Loucy (cell line): ENCODE measurements around the gene RBMS3.

Experiments used
- H2AFZ ChIP-seq: fragments of 200-600 bp; sonication (generic); 2 replicates; pipeline ENCODE4 v1.6.0; 2016; ENCODE audit warnings: antibody characterized with exemption, mild to moderate bottlenecking, low read length, moderate library complexity
- H3F3A ChIP-seq: fragments of 200-600 bp; 2 replicates; pipeline ENCODE4 v1.6.0; 2016; ENCODE audit warnings: antibody characterized with exemption, low read depth, mild to moderate bottlenecking
- H3K27me3 ChIP-seq: fragments of 200-600 bp; sonication (generic); 2 replicates; pipeline ENCODE4 v1.6.1; 2014; ENCODE audit warnings: low read length, mild to moderate bottlenecking; ENCODE audit not compliant: insufficient read depth, poor library complexity, severe bottlenecking
- H3K36me3 ChIP-seq: fragments of 200-600 bp; sonication (generic); 2 replicates; pipeline ENCODE4 v1.6.1; 2016; ENCODE audit warnings: low read length; ENCODE audit not compliant: insufficient read depth
- H3K4me1 ChIP-seq: fragments of 200-600 bp; sonication (generic); 2 replicates; pipeline ENCODE4 v1.5.1; 2014; ENCODE audit warnings: low read length, mild to moderate bottlenecking; ENCODE audit not compliant: insufficient read depth, poor library complexity, severe bottlenecking
- H3K4me2 ChIP-seq: fragments of 200-600 bp; sonication (generic); 2 replicates; pipeline ENCODE4 v1.6.0; 2014; ENCODE audit warnings: antibody characterized with exemption, low read length, low read depth, mild to moderate bottlenecking; ENCODE audit not compliant: poor library complexity, severe bottlenecking
- H3K4me3 ChIP-seq: fragments of 200-600 bp; sonication (generic); 2 replicates; pipeline ENCODE4 v1.5.1; 2014; ENCODE audit warnings: low read length, mild to moderate bottlenecking, mixed read lengths; ENCODE audit not compliant: poor library complexity, severe bottlenecking
- H3K79me2 ChIP-seq: fragments of 200-600 bp; sonication (generic); 2 replicates; pipeline ENCODE4 v1.6.1; 2014; ENCODE audit warnings: low read length; ENCODE audit not compliant: insufficient read depth
- H3K9ac ChIP-seq: fragments of 200-600 bp; sonication (generic); 2 replicates; pipeline ENCODE4 v1.6.0; 2014; ENCODE audit warnings: mild to moderate bottlenecking, low read depth, low read length, moderate library complexity; ENCODE audit not compliant: poor library complexity, severe bottlenecking
- H3K9me2 ChIP-seq: fragments of 200-600 bp; sonication (generic); replicated peaks from 2 replicates; pipeline ENCODE4 v1.6.1; 2016; ENCODE audit warnings: low read depth, low read length, mixed read lengths
- H3K9me3 ChIP-seq: fragments of 200-600 bp; sonication (generic); 2 replicates; pipeline ENCODE4 v1.6.1; 2014; ENCODE audit warnings: mild to moderate bottlenecking, antibody characterized with exemption, low read length, low read depth; ENCODE audit not compliant: insufficient read depth
- H4K20me1 ChIP-seq: fragments of 200-600 bp; sonication (generic); 2 replicates; pipeline ENCODE4 v1.6.0; 2014; ENCODE audit warnings: antibody characterized with exemption, low read length, mild to moderate bottlenecking; ENCODE audit not compliant: insufficient read depth, poor library complexity, severe bottlenecking
- EZH2phosphoT487 ChIP-seq: fragments of 200-600 bp; IDR thresholded peaks from 2 replicates; pipeline ENCODE4 v1.6.1; 2018; ENCODE audit warnings: antibody characterized with exemption, mild to moderate bottlenecking, moderate library complexity, borderline replicate concordance
- TF ChIP-seq, protein P1 (sequence below): fragments of 200-600 bp; sonication (generic); conservative IDR thresholded peaks from 2 replicates; pipeline ENCODE4 v1.5.1; 2014; ENCODE audit warnings: mild to moderate bottlenecking, antibody characterized with exemption, low read length

RBMS3 gene

DNA sequence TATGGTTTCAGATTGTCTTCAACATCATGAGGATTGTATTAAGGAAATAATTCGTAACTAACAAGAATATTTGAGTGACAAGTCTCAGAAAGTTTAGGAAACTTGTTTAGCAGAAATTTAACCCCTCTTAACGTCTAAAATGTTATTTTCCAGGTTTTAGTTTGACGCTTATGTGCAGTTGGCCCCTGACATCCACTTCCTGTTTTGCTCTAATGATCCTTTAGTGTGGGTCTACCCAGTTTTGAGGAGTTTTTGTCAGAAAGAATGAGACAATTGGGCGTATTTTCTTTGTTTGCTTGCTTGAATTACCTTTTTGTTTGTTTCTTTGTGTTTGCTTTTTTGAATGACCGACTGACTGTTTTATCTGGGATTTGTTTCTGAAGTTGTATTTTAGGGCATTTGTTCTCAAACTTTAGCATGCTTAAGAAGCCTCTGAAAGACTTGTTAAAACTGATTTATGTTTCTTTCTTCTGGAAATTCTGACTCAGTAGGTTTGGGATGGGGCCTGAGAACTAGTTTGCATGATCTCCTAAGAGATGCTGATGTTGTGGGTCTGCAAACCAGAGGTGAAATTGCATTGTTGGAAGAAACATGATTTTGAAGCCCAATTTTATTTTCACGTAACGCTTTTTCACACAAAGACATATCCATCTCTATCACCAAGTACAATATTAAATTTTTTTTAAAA is 20.6 kb downstream of the RBMS3 start:
- TF ChIP-seq, protein P1, sequence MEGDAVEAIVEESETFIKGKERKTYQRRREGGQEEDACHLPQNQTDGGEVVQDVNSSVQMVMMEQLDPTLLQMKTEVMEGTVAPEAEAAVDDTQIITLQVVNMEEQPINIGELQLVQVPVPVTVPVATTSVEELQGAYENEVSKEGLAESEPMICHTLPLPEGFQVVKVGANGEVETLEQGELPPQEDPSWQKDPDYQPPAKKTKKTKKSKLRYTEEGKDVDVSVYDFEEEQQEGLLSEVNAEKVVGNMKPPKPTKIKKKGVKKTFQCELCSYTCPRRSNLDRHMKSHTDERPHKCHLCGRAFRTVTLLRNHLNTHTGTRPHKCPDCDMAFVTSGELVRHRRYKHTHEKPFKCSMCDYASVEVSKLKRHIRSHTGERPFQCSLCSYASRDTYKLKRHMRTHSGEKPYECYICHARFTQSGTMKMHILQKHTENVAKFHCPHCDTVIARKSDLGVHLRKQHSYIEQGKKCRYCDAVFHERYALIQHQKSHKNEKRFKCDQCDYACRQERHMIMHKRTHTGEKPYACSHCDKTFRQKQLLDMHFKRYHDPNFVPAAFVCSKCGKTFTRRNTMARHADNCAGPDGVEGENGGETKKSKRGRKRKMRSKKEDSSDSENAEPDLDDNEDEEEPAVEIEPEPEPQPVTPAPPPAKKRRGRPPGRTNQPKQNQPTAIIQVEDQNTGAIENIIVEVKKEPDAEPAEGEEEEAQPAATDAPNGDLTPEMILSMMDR, result no peak
- TF ChIP-seq EZH2phosphoT487, result no peak
- H3K4me1 ChIP-seq, result no peaks in the 10 kb centered on the region
- H3K4me2 ChIP-seq, result no peak overlapping the region
- no peaks in the 10 kb centered on the region for H3K27me3 ChIP-seq
- H3K36me3 ChIP-seq, result no peaks in the 10 kb centered on the region
- H3F3A ChIP-seq, result no peaks in the 10 kb centered on the region
- H4K20me1 ChIP-seq, result no peaks in the 10 kb centered on the region
- no peak overlapping the region for H3K4me3 ChIP-seq
- H3K9me3 ChIP-seq, result no peaks in the 10 kb centered on the region
- no peak overlapping the region for H2AFZ ChIP-seq
- H3K79me2 ChIP-seq, result no peaks in the 10 kb centered on the region
- H3K9me2 ChIP-seq, result no peaks in the 10 kb centered on the region
- H3K9ac ChIP-seq, result no peak overlapping the region

DNA sequence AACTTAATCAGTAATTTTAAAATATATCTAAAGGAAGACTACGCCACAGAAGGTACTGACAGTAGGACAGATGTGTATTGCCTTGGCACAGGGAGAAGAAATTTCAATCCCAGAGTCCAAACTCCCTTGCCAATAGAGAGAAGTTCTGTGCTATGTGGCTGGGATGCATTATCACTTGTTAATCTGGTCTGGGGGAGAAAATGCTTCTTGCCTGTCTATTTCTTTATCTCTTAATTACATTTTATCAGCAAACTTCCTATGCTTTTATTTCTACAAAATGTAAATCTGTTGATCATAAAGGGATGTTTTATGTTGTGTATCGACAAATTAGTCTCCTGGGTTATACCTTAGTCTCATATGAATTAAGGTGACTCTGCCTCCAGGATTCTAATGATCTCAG is 21.7 kb downstream of the RBMS3 start:
- Histone ChIP-seq H3K4me3 (no peak overlapping the region), H3K4me2 (no peak overlapping the region)

DNA sequence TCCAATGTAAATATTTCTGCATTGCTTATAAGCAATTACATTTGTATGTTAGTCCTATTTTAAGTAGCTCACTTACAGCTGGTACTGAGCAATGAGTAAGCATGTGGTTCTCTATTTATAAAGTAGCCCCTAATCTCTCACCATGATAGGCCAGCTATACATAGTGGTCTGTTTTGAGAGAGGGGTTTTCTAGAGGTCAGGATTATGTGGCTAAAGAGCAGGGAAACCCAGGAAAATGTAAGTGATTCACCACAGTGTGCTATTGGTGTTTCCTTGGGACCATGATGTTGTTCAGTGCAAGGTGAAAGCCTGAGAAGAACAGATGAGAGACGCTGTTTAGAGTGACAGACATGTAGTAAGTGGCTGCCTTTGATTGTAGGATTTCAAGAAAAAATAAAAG is 26.4 kb downstream of the RBMS3 start:
- H3K9me2 ChIP-seq, result no peaks in the 10 kb centered on the region
- H3F3A ChIP-seq, result no peaks in the 10 kb centered on the region
- H3K4me3 ChIP-seq, result no peak overlapping the region
- H3K9me3 ChIP-seq, result no peaks in the 10 kb centered on the region
- H3K4me1 ChIP-seq, result no peaks in the 10 kb centered on the region
- H3K9ac ChIP-seq, result no peak overlapping the region
- H3K4me2 ChIP-seq, result no peak overlapping the region
- no peaks in the 10 kb centered on the region for H3K79me2 ChIP-seq
- H4K20me1 ChIP-seq, result no peaks in the 10 kb centered on the region
- H2AFZ ChIP-seq, result no peak overlapping the region
- no peak for TF ChIP-seq EZH2phosphoT487
- TF ChIP-seq, protein P1, result no peak
- H3K27me3 ChIP-seq, result no peaks in the 10 kb centered on the region
- no peaks in the 10 kb centered on the region for H3K36me3 ChIP-seq

More for the DNA sequence above, 21.7 kb downstream of the RBMS3 start:
- Histone ChIP-seq H3K4me1 (no peaks in the 10 kb centered on the region), H3K9me2 (no peaks in the 10 kb centered on the region), H3K27me3 (no peaks in the 10 kb centered on the region), H4K20me1 (no peaks in the 10 kb centered on the region), H3K9me3 (no peaks in the 10 kb centered on the region), H3K9ac (no peak overlapping the region), H3F3A (no peaks in the 10 kb centered on the region), H2AFZ (no peak overlapping the region), H3K79me2 (no peaks in the 10 kb centered on the region), H3K36me3 (no peaks in the 10 kb centered on the region)
- no peak for TF ChIP-seq EZH2phosphoT487
- TF ChIP-seq, protein P1, result no peak
